ENCODE data around the gene ADCK2.

DNA sequence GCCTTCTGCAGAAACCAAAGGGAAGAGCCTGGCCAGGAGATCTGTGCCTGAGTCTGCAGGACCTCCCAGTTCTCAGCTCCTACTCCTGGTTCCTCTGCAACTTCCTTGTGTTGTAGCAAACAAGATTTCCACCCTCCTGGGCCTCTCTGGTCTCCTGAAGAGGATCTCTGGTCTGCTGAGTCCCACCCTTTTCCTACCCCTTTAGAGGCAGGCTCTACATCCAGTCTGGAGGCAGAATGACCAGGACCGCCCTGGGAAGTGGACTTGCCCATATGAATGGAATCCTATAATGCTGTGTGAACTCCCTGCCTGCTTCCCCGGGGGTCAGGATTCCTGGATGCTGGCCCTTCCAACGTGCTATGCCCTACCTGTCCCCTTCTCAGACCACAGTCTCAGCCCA is 35.3 kb upstream of the ADCK2 start:
- TF ChIP-seq, protein P1, sequence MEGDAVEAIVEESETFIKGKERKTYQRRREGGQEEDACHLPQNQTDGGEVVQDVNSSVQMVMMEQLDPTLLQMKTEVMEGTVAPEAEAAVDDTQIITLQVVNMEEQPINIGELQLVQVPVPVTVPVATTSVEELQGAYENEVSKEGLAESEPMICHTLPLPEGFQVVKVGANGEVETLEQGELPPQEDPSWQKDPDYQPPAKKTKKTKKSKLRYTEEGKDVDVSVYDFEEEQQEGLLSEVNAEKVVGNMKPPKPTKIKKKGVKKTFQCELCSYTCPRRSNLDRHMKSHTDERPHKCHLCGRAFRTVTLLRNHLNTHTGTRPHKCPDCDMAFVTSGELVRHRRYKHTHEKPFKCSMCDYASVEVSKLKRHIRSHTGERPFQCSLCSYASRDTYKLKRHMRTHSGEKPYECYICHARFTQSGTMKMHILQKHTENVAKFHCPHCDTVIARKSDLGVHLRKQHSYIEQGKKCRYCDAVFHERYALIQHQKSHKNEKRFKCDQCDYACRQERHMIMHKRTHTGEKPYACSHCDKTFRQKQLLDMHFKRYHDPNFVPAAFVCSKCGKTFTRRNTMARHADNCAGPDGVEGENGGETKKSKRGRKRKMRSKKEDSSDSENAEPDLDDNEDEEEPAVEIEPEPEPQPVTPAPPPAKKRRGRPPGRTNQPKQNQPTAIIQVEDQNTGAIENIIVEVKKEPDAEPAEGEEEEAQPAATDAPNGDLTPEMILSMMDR (IDR thresholded peaks at IDR 0.05; ENCODE audit: insufficient read depth, low read length): no peak
- TF ChIP-seq POLR2AphosphoS5 (IDR thresholded peaks at IDR 0.05; ENCODE audit: low read depth) (no peak), GABPA (IDR thresholded peaks at IDR 0.05; ENCODE audit: low read depth) (no peak), SPI1 (IDR thresholded peaks at IDR 0.05; ENCODE audit: borderline replicate concordance, low read depth) (no peak)
- TF ChIP-seq, protein P2, sequence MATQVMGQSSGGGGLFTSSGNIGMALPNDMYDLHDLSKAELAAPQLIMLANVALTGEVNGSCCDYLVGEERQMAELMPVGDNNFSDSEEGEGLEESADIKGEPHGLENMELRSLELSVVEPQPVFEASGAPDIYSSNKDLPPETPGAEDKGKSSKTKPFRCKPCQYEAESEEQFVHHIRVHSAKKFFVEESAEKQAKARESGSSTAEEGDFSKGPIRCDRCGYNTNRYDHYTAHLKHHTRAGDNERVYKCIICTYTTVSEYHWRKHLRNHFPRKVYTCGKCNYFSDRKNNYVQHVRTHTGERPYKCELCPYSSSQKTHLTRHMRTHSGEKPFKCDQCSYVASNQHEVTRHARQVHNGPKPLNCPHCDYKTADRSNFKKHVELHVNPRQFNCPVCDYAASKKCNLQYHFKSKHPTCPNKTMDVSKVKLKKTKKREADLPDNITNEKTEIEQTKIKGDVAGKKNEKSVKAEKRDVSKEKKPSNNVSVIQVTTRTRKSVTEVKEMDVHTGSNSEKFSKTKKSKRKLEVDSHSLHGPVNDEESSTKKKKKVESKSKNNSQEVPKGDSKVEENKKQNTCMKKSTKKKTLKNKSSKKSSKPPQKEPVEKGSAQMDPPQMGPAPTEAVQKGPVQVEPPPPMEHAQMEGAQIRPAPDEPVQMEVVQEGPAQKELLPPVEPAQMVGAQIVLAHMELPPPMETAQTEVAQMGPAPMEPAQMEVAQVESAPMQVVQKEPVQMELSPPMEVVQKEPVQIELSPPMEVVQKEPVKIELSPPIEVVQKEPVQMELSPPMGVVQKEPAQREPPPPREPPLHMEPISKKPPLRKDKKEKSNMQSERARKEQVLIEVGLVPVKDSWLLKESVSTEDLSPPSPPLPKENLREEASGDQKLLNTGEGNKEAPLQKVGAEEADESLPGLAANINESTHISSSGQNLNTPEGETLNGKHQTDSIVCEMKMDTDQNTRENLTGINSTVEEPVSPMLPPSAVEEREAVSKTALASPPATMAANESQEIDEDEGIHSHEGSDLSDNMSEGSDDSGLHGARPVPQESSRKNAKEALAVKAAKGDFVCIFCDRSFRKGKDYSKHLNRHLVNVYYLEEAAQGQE (IDR thresholded peaks at IDR 0.05; ENCODE audit: insufficient replicate concordance, low read depth): no peak
